HL-60 (cell line): ENCODE data around the gene PLA2R1.

ENCODE experiments used
- DNase-seq, 2 experiments: peaks; one replicate each; pipeline ENCODE4 v3.0.0-alpha.2; 2010 to 2020; ENCODE audit warnings: low read depth in 1 of 2, low spot score in 1 of 2
- H3K27ac ChIP-seq: fragments of 250-450 bp; sonication (Bioruptor Pico); replicated peaks from 2 replicates; pipeline ENCODE4 v1.5.1; 2020; ENCODE audit warnings: mild to moderate bottlenecking, moderate library complexity
- H3K27me3 ChIP-seq: fragments of 250-450 bp; sonication (Bioruptor Pico); 2 replicates; pipeline ENCODE4 v1.5.1; 2021; ENCODE audit warnings: mild to moderate bottlenecking, moderate library complexity; ENCODE audit not compliant: insufficient read depth, poor library complexity, severe bottlenecking
- H3K4me3 ChIP-seq: replicated peaks from 2 replicates; pipeline ENCODE4 v1.5.1; 2011; ENCODE audit warnings: mild to moderate bottlenecking, control low read depth, low read length; ENCODE audit not compliant: insufficient read depth
- CTCF ChIP-seq: IDR thresholded peaks from one replicate; pipeline ENCODE4 v1.5.1; 2011; ENCODE audit warnings: low read length, control low read depth, inconsistent platforms; ENCODE audit not compliant: insufficient read depth
- GABPA ChIP-seq: IDR thresholded peaks from 2 replicates; pipeline ENCODE4 v1.6.1; 2012; ENCODE audit warnings: low read depth
- POLR2AphosphoS5 ChIP-seq: IDR thresholded peaks from 2 replicates; pipeline ENCODE4 v1.6.1; 2012; ENCODE audit warnings: low read depth
- REST ChIP-seq: IDR thresholded peaks from 2 replicates; pipeline ENCODE4 v1.6.1; 2012; ENCODE audit warnings: low read depth; ENCODE audit not compliant: insufficient replicate concordance
- SPI1 ChIP-seq: IDR thresholded peaks from 2 replicates; pipeline ENCODE4 v1.6.1; 2012; ENCODE audit warnings: low read depth, mild to moderate bottlenecking, borderline replicate concordance

PLA2R1 gene

GRCh38 chr2:160014227-160014626, 48.2 kb downstream of the PLA2R1 start:
- no peaks in the 10 kb centered on the region for H3K27me3 ChIP-seq
- TF ChIP-seq REST: no peak
- no peak for TF ChIP-seq SPI1
- no peak for TF ChIP-seq POLR2AphosphoS5
- no peak for TF ChIP-seq CTCF
- no peak for TF ChIP-seq GABPA
- no peak overlapping the region for H3K27ac ChIP-seq
- no peak overlapping the region for H3K4me3 ChIP-seq
- DNase-seq: no peak

GRCh38 chr2:160010361-160011145, 51.9 kb downstream of the PLA2R1 start:
- no peak for TF ChIP-seq SPI1
- no peak for TF ChIP-seq POLR2AphosphoS5
- no peak for TF ChIP-seq REST
- no peak for TF ChIP-seq GABPA
- no peak for TF ChIP-seq CTCF
- DNase-seq: no peak

GRCh38 chr2:160007111-160007510, 55.3 kb downstream of the PLA2R1 start:
- Histone ChIP-seq H3K27me3 (peaks cover 3% of the 10 kb centered on the region), H3K27ac (no peak overlapping the region), H3K4me3 (no peak overlapping the region)
- no peak for TF ChIP-seq REST
- TF ChIP-seq SPI1: no peak
- no peak for TF ChIP-seq CTCF
- TF ChIP-seq GABPA: no peak
- TF ChIP-seq POLR2AphosphoS5: no peak
- DNase-seq: no peak

More at GRCh38 chr2:160010361-160011145, 51.9 kb downstream of the PLA2R1 start:
- Histone ChIP-seq H3K27ac (no peak overlapping the region), H3K4me3 (no peak overlapping the region), H3K27me3 (peaks cover 3% of the 10 kb centered on the region)
